GM12878 (cell line): ENCODE data around the gene C11orf98.

Experiments used
- CEBPB ChIP-seq, 2 experiments: fragments of 150-350 bp in 1 of 2; IDR thresholded peaks; 2 replicates each; pipeline ENCODE4 v1.6.1; 2012 to 2014; ENCODE audit warnings: low read depth in 2 of 2, low read length in 2 of 2, borderline replicate concordance in 1 of 2, inconsistent platforms in 1 of 2
- CHD1 ChIP-seq: IDR thresholded peaks from 2 replicates; pipeline ENCODE4 v1.6.1; 2012; ENCODE audit warnings: low read depth, low read length, improper control_type of control experiment
- GATAD2B ChIP-seq: fragments of 450-650 bp; conservative IDR thresholded peaks from 2 replicates; pipeline ENCODE4 v1.6.1; 2017; ENCODE audit warnings: low read depth, mild to moderate bottlenecking, moderate library complexity
- MAX ChIP-seq: IDR thresholded peaks from 2 replicates; pipeline ENCODE4 v1.6.1; 2012; ENCODE audit warnings: low read depth, low read length, improper control_type of control experiment
- MYC ChIP-seq: IDR thresholded peaks from 2 replicates; pipeline ENCODE4 v1.6.1; 2011; ENCODE audit warnings: mild to moderate bottlenecking, low read length, moderate library complexity, inconsistent platforms; ENCODE audit not compliant: insufficient read depth, insufficient replicate concordance, insufficient read length, severe bottlenecking
- POLR2AphosphoS5 ChIP-seq: IDR thresholded peaks from 2 replicates; pipeline ENCODE4 v1.6.1; 2011; ENCODE audit warnings: mild to moderate bottlenecking, low read length, inconsistent platforms
- RB1 ChIP-seq: fragments of 450-650 bp; formaldehyde crosslinking; IDR thresholded peaks from 2 replicates; pipeline ENCODE4 v1.6.1; 2017; ENCODE audit warnings: mild to moderate bottlenecking, borderline replicate concordance
- SMAD1 ChIP-seq: fragments of 450-650 bp; IDR thresholded peaks from 2 replicates; pipeline ENCODE4 v1.6.1; 2018; ENCODE audit warnings: mild to moderate bottlenecking, low read depth; ENCODE audit not compliant: partially characterized antibody
- SP1 ChIP-seq: IDR thresholded peaks from one replicate; pipeline ENCODE4 v1.6.1; 2011; ENCODE audit warnings: low read depth, low read length
- SUZ12 ChIP-seq: fragments of 200-600 bp; sonication (generic); IDR thresholded peaks from one replicate; pipeline ENCODE4 v1.6.1; 2018; ENCODE audit warnings: antibody characterized with exemption, mild to moderate bottlenecking; ENCODE audit not compliant: unreplicated experiment
- TAF1 ChIP-seq: IDR thresholded peaks from 2 replicates; pipeline ENCODE4 v1.6.1; 2011; ENCODE audit warnings: mild to moderate bottlenecking, low read depth, low read length, borderline replicate concordance
- YBX1 ChIP-seq: fragments of 450-650 bp; IDR thresholded peaks from 2 replicates; pipeline ENCODE4 v1.6.1; 2016; ENCODE audit warnings: antibody characterized with exemption
- TF ChIP-seq, protein P1 (sequence below), 3 experiments: IDR thresholded peaks in 2 of 3; conservative IDR thresholded peaks in 1 of 3; 2 replicates each; pipeline ENCODE4 v1.5.1; 2011; ENCODE audit warnings: low read depth in 3 of 3, low read length in 3 of 3, mild to moderate bottlenecking in 3 of 3, control low read depth in 2 of 3, moderate library complexity in 2 of 3, inconsistent platforms in 1 of 3, mixed read lengths in 1 of 3; ENCODE audit not compliant: control insufficient read depth in 2 of 3, insufficient read depth in 1 of 3; ENCODE audit errors: extremely low read depth in 1 of 3

GRCh38 chr11:62689421-62690183, 24.6 kb upstream of the C11orf98 start, which contains the start of gene LRRN4CL:
- TF ChIP-seq GATAD2B (no peak), MYC (no peak), CHD1 (no peak), SP1 (no peak), CEBPB (IDR thresholded peaks at IDR 0.05; ENCODE audit: borderline replicate concordance in 1 of 2, low read depth in 2 of 2, low read length in 2 of 2) (no peak), POLR2AphosphoS5 (no peak), YBX1 (no peak), MAX (no peak), RB1 (no peak), TAF1 (no peak), SMAD1 (no peak), SUZ12 (no peak)
- TF ChIP-seq, protein P1, sequence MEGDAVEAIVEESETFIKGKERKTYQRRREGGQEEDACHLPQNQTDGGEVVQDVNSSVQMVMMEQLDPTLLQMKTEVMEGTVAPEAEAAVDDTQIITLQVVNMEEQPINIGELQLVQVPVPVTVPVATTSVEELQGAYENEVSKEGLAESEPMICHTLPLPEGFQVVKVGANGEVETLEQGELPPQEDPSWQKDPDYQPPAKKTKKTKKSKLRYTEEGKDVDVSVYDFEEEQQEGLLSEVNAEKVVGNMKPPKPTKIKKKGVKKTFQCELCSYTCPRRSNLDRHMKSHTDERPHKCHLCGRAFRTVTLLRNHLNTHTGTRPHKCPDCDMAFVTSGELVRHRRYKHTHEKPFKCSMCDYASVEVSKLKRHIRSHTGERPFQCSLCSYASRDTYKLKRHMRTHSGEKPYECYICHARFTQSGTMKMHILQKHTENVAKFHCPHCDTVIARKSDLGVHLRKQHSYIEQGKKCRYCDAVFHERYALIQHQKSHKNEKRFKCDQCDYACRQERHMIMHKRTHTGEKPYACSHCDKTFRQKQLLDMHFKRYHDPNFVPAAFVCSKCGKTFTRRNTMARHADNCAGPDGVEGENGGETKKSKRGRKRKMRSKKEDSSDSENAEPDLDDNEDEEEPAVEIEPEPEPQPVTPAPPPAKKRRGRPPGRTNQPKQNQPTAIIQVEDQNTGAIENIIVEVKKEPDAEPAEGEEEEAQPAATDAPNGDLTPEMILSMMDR (IDR thresholded peaks at IDR 0.05 in 2 of 3, conservative IDR thresholded peaks at IDR 0.05 in 1 of 3; ENCODE audit: control insufficient read depth in 2 of 3, extremely low read depth in 1 of 3, insufficient read depth in 1 of 3, low read depth in 3 of 3, low read length in 3 of 3): no peak
